HepG2 (cell line): Measurements from ENCODE around the gene THUMPD1. TPM values are rescaled to one million over a fixed set of nuclear protein-coding genes. Genes with fewer than 3 reads are reported as not detected.

Experiments used
- CCAR2 ChIP-seq: fragments of 200-400 bp; formaldehyde crosslinking; optimal IDR thresholded peaks from 2 replicates; pipeline ENCODE3; 2018; ENCODE audit warnings: low read depth, mild to moderate bottlenecking, low read length, moderate library complexity
- CENPX ChIP-seq: sonication (generic); formaldehyde crosslinking; IDR thresholded peaks from 2 replicates; pipeline ENCODE4 v1.9.0; 2021; ENCODE audit warnings: mild to moderate bottlenecking, missing genetic modification reagents, moderate library complexity
- CREM ChIP-seq, 2 experiments: sonication (generic) in 1 of 2; formaldehyde crosslinking in 1 of 2; IDR thresholded peaks; 2 replicates each; pipeline versions ENCODE4 v1.4.0 to v1.6.1; 2016 to 2020; ENCODE audit warnings: antibody characterized with exemption in 1 of 2, mild to moderate bottlenecking in 1 of 2, missing genetic modification reagents in 1 of 2
- FIP1L1 ChIP-seq: fragments of 200-400 bp; formaldehyde crosslinking; IDR thresholded peaks from 2 replicates; pipeline ENCODE4 v1.6.1; 2018; ENCODE audit warnings: low read depth, mild to moderate bottlenecking, low read length, moderate library complexity, borderline replicate concordance; ENCODE audit not compliant: insufficient read depth
- FUBP1 ChIP-seq: sonication (generic); formaldehyde crosslinking; IDR thresholded peaks from 2 replicates; pipeline ENCODE4 v1.5.1; 2020; ENCODE audit warnings: missing genetic modification reagents, mild to moderate bottlenecking, borderline replicate concordance
- HCFC1 ChIP-seq: fragments of 150-350 bp; IDR thresholded peaks from 2 replicates; pipeline ENCODE4 v1.6.1; 2014; ENCODE audit warnings: low read depth, low read length
- HIVEP1 ChIP-seq: sonication (generic); formaldehyde crosslinking; IDR thresholded peaks from 2 replicates; pipeline ENCODE4 v1.4.0; 2020; ENCODE audit warnings: mild to moderate bottlenecking, missing genetic modification reagents
- NR2F6 ChIP-seq, 2 experiments: IDR thresholded peaks; 2 replicates each; pipeline ENCODE4 v1.6.1; 2016; ENCODE audit warnings: antibody characterized with exemption in 1 of 2, mild to moderate bottlenecking in 1 of 2
- ZBTB4 ChIP-seq: sonication (generic); formaldehyde crosslinking; IDR thresholded peaks from 2 replicates; pipeline ENCODE4 v1.4.0; 2020; ENCODE audit warnings: missing genetic modification reagents, mild to moderate bottlenecking, borderline replicate concordance
- ZMAT3 ChIP-seq: sonication (generic); formaldehyde crosslinking; conservative IDR thresholded peaks from 2 replicates; pipeline ENCODE4 v1.7.0; 2021; ENCODE audit warnings: missing genetic modification reagents
- ZNF180 ChIP-seq: sonication (generic); formaldehyde crosslinking; IDR thresholded peaks from 2 replicates; pipeline ENCODE4 v1.4.0; 2020; ENCODE audit warnings: low read depth, missing genetic modification reagents, borderline replicate concordance
- polyA plus RNA-seq, 8 experiments: library from polyadenylated mRNA; depleted of rRNA in 3 of 8; stranded (reverse) in 7 of 8; unstranded in 1 of 8; fragments of >200 nt; fragmentation: Illumina TruSeq in 4 of 8; extraction: Trizol in 4 of 8; gene quantifications; 2 replicates each; pipeline versions ENCODE4 v1.2.1 to v1.2.3, GENCODE V29; 2011 to 2016; ENCODE audit warnings: low read depth in 4 of 8, missing spikeins in 1 of 8, mixed read lengths in 1 of 8; ENCODE audit not compliant: insufficient read depth in 1 of 8
- total RNA-seq, 5 experiments: library from RNA; depleted of rRNA; stranded (reverse); fragments of >200 nt; fragmentation: Illumina TruSeq; extraction: Trizol; gene quantifications; 2 replicates each; pipeline ENCODE4 v1.2.3, GENCODE V29; 2016; ENCODE audit warnings: low read depth in 1 of 5
- TF ChIP-seq, protein P1 (sequence below): sonication (generic); formaldehyde crosslinking; IDR thresholded peaks from 2 replicates; pipeline ENCODE4 v1.8.0; 2022; ENCODE audit warnings: missing genetic modification reagents, mild to moderate bottlenecking, inconsistent platforms, borderline replicate concordance
- TF ChIP-seq, protein P2 (sequence below): sonication (generic); formaldehyde crosslinking; IDR thresholded peaks from 2 replicates; pipeline ENCODE4 v1.8.1; 2022; ENCODE audit warnings: low read depth, mild to moderate bottlenecking, missing genetic modification reagents

Gene THUMPD1
- total and polyA plus RNA-seq, 2 of the 13 experiments (the other 11 are each of a cell fraction or from before 2014, with no cell fraction given): 22.7 to 69.1 TPM

GRCh38 chr16:20741554-20742285 lies at the start of gene THUMPD1 (continued):
- no peak for TF ChIP-seq CENPX (CRISPR knock-in tag)
- TF ChIP-seq, protein P1, sequence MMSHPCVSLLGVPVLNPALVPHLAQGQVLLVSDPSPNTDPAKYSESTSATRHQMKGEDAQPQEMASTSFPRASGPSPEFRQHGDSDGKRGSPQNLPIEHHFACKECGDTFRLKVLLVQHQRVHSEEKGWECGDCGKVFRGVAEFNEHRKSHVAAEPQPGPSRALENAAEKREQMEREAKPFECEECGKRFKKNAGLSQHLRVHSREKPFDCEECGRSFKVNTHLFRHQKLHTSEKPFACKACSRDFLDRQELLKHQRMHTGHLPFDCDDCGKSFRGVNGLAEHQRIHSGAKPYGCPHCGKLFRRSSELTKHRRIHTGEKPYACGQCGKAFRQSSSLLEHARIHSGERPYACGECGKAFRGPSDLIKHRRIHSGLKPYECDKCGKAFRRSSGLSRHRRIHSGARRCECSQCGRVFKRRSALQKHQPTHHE (CRISPR knock-in tag): peak; percentile 83; the same call in 1 of the 2 replicates
- TF ChIP-seq NR2F6 (IDR thresholded peaks at IDR 0.05): peak; percentile 13; the same call in 1 of the 2 replicates
- TF ChIP-seq NR2F6 (CRISPR knock-in tag; IDR thresholded peaks at IDR 0.05): peak; percentile 79
- peak; percentile 84 for TF ChIP-seq HCFC1
- peak; percentile 86 for TF ChIP-seq HIVEP1 (CRISPR knock-in tag)
- TF ChIP-seq FUBP1: peak; percentile 99; the same call in 1 of the 2 replicates
- TF ChIP-seq CREM (IDR thresholded peaks at IDR 0.05): peak; percentile 100
- TF ChIP-seq CREM (CRISPR knock-in tag; IDR thresholded peaks at IDR 0.05): peak; percentile 98
- 0 out of 2 replicates have a peak, but pooled peaks have one; percentile 43 for TF ChIP-seq ZMAT3 (CRISPR knock-in tag)
- TF ChIP-seq FIP1L1: peak; percentile 82; the same call in 1 of the 2 replicates
- peak; percentile 56; the same call in 1 of the 2 replicates for TF ChIP-seq ZBTB4 (CRISPR knock-in tag)
- no peak for TF ChIP-seq CCAR2
- TF ChIP-seq, protein P2, sequence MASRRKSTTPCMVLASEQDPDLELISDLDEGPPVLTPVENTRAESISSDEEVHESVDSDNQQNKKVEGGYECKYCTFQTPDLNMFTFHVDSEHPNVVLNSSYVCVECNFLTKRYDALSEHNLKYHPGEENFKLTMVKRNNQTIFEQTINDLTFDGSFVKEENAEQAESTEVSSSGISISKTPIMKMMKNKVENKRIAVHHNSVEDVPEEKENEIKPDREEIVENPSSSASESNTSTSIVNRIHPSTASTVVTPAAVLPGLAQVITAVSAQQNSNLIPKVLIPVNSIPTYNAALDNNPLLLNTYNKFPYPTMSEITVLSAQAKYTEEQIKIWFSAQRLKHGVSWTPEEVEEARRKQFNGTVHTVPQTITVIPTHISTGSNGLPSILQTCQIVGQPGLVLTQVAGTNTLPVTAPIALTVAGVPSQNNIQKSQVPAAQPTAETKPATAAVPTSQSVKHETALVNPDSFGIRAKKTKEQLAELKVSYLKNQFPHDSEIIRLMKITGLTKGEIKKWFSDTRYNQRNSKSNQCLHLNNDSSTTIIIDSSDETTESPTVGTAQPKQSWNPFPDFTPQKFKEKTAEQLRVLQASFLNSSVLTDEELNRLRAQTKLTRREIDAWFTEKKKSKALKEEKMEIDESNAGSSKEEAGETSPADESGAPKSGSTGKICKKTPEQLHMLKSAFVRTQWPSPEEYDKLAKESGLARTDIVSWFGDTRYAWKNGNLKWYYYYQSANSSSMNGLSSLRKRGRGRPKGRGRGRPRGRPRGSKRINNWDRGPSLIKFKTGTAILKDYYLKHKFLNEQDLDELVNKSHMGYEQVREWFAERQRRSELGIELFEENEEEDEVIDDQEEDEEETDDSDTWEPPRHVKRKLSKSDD (CRISPR knock-in tag): peak; percentile 99
- peak; percentile 91; the same call in 1 of the 2 replicates for TF ChIP-seq ZNF180
